Thymus (tissue), 11 donors: ENCODE results near the gene ENTREP1. TPM values are rescaled to one million over a fixed set of nuclear protein-coding genes. Genes with fewer than 3 reads are reported as not detected.
A peak's percentile ranks its signal among the peaks of the same experiment; 100 is the strongest.

Source experiments
- DNase-seq, 9 donors: peaks; one replicate each; pipeline ENCODE4 v3.0.0-alpha.2; 2013; ENCODE audit warnings: low spot score in 9 of 9, low read depth in 6 of 9, missing footprints in 1 of 9
- H3K27ac ChIP-seq, 2 donors: one replicate each; pipeline ENCODE4 v1.5.1; 2013; ENCODE audit warnings: control low read depth in 1 of 2, low read depth in 1 of 2, low read length in 1 of 2, mild to moderate bottlenecking in 1 of 2, moderate library complexity in 1 of 2
- H3K27me3 ChIP-seq, 2 donors: one replicate each; pipeline ENCODE4 v1.5.1; 2013; ENCODE audit warnings: low read length in 1 of 2; ENCODE audit not compliant: control insufficient read depth in 2 of 2, insufficient read depth in 1 of 2
- H3K36me3 ChIP-seq, 2 donors: one replicate each; pipeline ENCODE4 v1.5.1; 2013; ENCODE audit warnings: low read length in 1 of 2, mild to moderate bottlenecking in 1 of 2, moderate library complexity in 1 of 2; ENCODE audit not compliant: control insufficient read depth in 2 of 2, insufficient read depth in 2 of 2
- H3K4me1 ChIP-seq, 2 donors: one replicate each; pipeline ENCODE4 v1.5.1; 2013; ENCODE audit warnings: low read length in 2 of 2; ENCODE audit not compliant: control insufficient read depth in 2 of 2, insufficient read depth in 2 of 2
- H3K4me3 ChIP-seq, 2 donors: one replicate each; pipeline ENCODE4 v1.5.1; 2013; ENCODE audit warnings: low read length in 2 of 2, control low read depth in 1 of 2, mild to moderate bottlenecking in 1 of 2
- H3K9me3 ChIP-seq, 2 donors: one replicate each; pipeline ENCODE4 v1.5.1; 2013; ENCODE audit warnings: low read length in 1 of 2, mild to moderate bottlenecking in 1 of 2; ENCODE audit not compliant: control insufficient read depth in 2 of 2, insufficient read depth in 1 of 2
- WGBS: extraction: QIAGEN DNeasy Blood & Tissue Kit; methylation state at CpG from one replicate; pipeline ENCODE4 v1.1.7; 2013; 5-methylcytosine and 5-hydroxymethylcytosine counted together
- polyA plus RNA-seq: library from polyadenylated mRNA; stranded (reverse); fragments of 200-250 nt; gene quantifications from one replicate; pipeline ENCODE4 v1.2.3, GENCODE V29; 2013
- total RNA-seq: library from RNA; stranded (reverse); fragments of 120-200 nt; gene quantifications from one replicate; pipeline ENCODE4 v1.2.4, GENCODE V29; 2013
- donor health status: healthy.

ENTREP1 gene
- total and polyA plus RNA-seq, 2 donors: 4.1 to 16.1 TPM

- Histone ChIP-seq H3K27ac (no peak overlapping the region), H3K36me3 (no peaks in the 10 kb centered on the region), H3K4me3 (no peak overlapping the region), H3K27me3 (no peaks in the 10 kb centered on the region), H3K4me1 (peaks cover 0 to 4% of the 10 kb centered on the region in 2 donors), H3K9me3 (no peaks in the 10 kb centered on the region)
- DNase-seq: no peak
- 97% methylated on average over 13 of the region's 13 CpGs for WGBS
Measured at GRCh38 chr9:69377291-69377690, 52.3 kb downstream of the ENTREP1 start.

- WGBS: 59% methylated on average over 2 of the region's 2 CpGs
- no peaks in the 10 kb centered on the region for H3K27me3 ChIP-seq
- peaks cover 0 to 4% of the 10 kb centered on the region in 2 donors for H3K4me1 ChIP-seq
- DNase-seq: no peak
- no peak overlapping the region for H3K27ac ChIP-seq
- no peaks in the 10 kb centered on the region for H3K36me3 ChIP-seq
- H3K4me3 ChIP-seq: no peak overlapping the region
- no peaks in the 10 kb centered on the region for H3K9me3 ChIP-seq
Measured at GRCh38 chr9:69377981-69378380, 53.0 kb downstream of the ENTREP1 start.

GRCh38 chr9:69379270-69379982 lies 54.4 kb downstream of the ENTREP1 start:
- DNase-seq: no peak
- H3K36me3 ChIP-seq: no peaks in the 10 kb centered on the region
- H3K27ac ChIP-seq: peak overlapping the region in 1 of 2 donors; percentile 47

GRCh38 chr9:69380301-69380700 lies 55.3 kb downstream of the ENTREP1 start:
- 71% methylated on average over 6 of the region's 6 CpGs for WGBS
- Histone ChIP-seq H3K27ac (no peak overlapping the region), H3K4me3 (no peak overlapping the region), H3K36me3 (no peaks in the 10 kb centered on the region), H3K9me3 (no peaks in the 10 kb centered on the region), H3K4me1 (peaks cover 0 to 2% of the 10 kb centered on the region in 2 donors), H3K27me3 (no peaks in the 10 kb centered on the region)
- DNase-seq: no peak

More at GRCh38 chr9:69379270-69379982, 54.4 kb downstream of the ENTREP1 start:
- H3K4me1 ChIP-seq: peaks cover 0 to 2% of the 10 kb centered on the region in 2 donors
- no peak overlapping the region for H3K4me3 ChIP-seq
- H3K27me3 ChIP-seq: no peaks in the 10 kb centered on the region
- WGBS: 88% methylated on average over 9 of the region's 9 CpGs
- no peaks in the 10 kb centered on the region for H3K9me3 ChIP-seq

- Histone ChIP-seq H3K27me3 (no peaks in the 10 kb centered on the region), H3K27ac (no peak overlapping the region), H3K4me1 (no peaks in the 10 kb centered on the region), H3K4me3 (no peak overlapping the region), H3K9me3 (no peaks in the 10 kb centered on the region), H3K36me3 (no peaks in the 10 kb centered on the region)
- DNase-seq: no peak
- WGBS: 96% methylated on average over 3 of the region's 3 CpGs
Measured at GRCh38 chr9:69380811-69381210, 55.8 kb downstream of the ENTREP1 start.

- Histone ChIP-seq H3K9me3 (no peaks in the 10 kb centered on the region), H3K4me3 (no peak overlapping the region), H3K36me3 (no peaks in the 10 kb centered on the region), H3K27ac (no peak overlapping the region), H3K4me1 (no peaks in the 10 kb centered on the region), H3K27me3 (no peaks in the 10 kb centered on the region)
- WGBS: 71% methylated on average over 4 of the region's 4 CpGs
- DNase-seq: no peak
Measured at GRCh38 chr9:69382135-69382534, 57.1 kb downstream of the ENTREP1 start.

GRCh38 chr9:69385581-69386033 lies 60.6 kb downstream of the ENTREP1 start:
- no peaks in the 10 kb centered on the region for H3K36me3 ChIP-seq
- 55% methylated on average over 6 of the region's 6 CpGs for WGBS
- no peak overlapping the region for H3K4me3 ChIP-seq
- H3K9me3 ChIP-seq: no peaks in the 10 kb centered on the region
- no peak overlapping the region for H3K27ac ChIP-seq
- no peak for DNase-seq
- H3K4me1 ChIP-seq: no peaks in the 10 kb centered on the region
- no peaks in the 10 kb centered on the region for H3K27me3 ChIP-seq

- Histone ChIP-seq H3K4me3 (no peak overlapping the region), H3K4me1 (no peaks in the 10 kb centered on the region), H3K27ac (no peak overlapping the region), H3K36me3 (no peaks in the 10 kb centered on the region), H3K9me3 (no peaks in the 10 kb centered on the region), H3K27me3 (no peaks in the 10 kb centered on the region)
- no peak for DNase-seq
- WGBS: 66% methylated on average over 4 of the region's 4 CpGs
Measured at GRCh38 chr9:69386651-69387050, 61.6 kb downstream of the ENTREP1 start.

- Histone ChIP-seq H3K4me1 (no peaks in the 10 kb centered on the region), H3K9me3 (no peaks in the 10 kb centered on the region), H3K36me3 (no peaks in the 10 kb centered on the region), H3K27me3 (no peaks in the 10 kb centered on the region), H3K4me3 (no peak overlapping the region), H3K27ac (no peak overlapping the region)
- no peak for DNase-seq
- WGBS: 93% methylated on average over 3 of the region's 3 CpGs
Measured at GRCh38 chr9:69388596-69388995, 63.6 kb downstream of the ENTREP1 start.
